ENCODE measurements around the gene MTUS2.
A peak's percentile ranks its signal among the peaks of the same experiment; 100 is the strongest.

Gene MTUS2

GRCh38 chr13:29452773-29453616 lies 632.9 kb downstream of the MTUS2 start:
- no peak for DNase-seq (ENCODE audit: low read depth in 2 of 2)

DNA sequence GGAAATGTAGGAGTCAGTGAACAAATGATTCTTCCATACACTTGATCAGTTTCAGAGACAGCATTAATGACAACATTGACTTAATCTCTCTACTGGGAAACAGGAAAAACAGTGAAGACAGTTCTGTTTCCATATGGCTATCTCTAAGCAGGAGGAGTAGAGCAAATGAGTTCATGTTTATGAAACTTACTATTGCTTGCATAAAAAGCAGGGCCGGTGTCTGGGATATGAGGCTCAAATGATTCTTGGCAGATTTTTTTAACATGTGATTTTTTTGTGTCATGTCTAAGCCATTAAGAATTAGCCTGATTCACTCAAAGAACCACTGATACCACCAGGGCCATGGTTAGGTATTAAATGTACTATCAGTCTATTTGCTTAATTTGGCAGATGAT lies 633.5 kb downstream of the MTUS2 start:
- no peak for DNase-seq (ENCODE audit: low read depth in 2 of 2)

DNA sequence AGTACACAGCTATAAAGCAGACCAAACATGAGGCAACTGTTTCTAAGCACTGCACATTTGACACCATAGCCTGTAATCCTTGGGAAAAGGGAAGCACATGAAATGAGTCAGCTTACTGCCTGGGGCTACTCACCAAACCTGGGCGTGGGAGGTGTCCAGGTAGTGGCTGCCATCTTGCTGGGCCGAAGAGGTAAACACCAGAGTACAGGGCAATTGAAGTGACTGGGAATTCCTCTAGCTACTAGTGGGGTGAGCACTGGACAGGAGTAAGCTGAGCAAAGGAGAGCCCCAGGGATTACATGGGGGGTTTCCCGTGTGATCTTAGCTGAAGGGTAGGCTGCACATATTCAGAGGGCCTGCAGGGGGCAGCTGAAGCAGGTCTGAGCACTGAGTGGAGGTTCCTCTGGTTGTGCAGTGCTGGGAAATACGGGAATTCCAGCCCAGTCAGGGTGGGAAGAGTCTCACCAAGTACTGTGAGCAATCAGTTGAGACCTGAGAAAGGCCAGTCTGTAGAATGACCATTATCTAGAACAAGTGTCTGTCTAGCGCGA lies 634.9 kb downstream of the MTUS2 start:
- DNase-seq (ENCODE audit: low read depth in 2 of 2), result no peak

DNA sequence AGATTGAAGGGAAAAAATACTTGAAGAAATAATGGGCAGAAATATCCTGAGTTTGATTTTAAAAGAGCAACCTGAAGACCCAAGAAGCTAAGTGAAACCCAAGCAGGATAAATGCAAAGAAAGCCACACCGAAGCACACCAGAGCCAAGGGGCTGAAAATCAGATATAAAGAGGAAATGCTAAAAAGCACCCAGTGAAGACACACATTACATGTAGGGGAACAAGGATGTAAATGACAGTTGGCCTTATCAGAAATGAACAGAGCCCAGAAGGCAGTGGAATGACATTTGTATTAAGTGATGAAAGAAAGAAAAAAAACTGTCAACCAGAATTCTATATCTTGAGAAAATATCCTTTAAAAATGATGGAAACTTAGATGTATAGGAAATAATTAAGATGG lies 636.3 kb downstream of the MTUS2 start:
- no peak for DNase-seq (ENCODE audit: low read depth in 2 of 2)

DNA sequence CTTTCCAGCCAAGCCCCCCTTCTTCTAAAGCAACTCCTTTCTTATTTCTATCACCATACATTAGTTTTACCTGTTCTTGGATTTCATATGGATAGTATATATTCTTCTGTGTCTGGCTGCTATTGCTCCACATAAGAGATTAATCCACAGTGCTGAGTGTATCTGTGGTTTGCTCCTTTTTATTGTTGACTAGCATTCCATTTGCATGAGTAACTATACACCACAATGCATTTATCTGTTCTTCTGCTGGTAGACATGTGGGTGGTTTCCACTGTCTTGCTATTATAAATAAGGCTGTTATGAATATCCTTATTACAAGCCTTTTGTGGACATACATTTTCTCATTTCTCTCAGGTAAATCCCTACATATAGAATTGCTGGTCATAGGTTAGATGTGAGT lies 637.2 kb downstream of the MTUS2 start:
- no peak for DNase-seq (ENCODE audit: low read depth in 2 of 2)

- no peak for DNase-seq (ENCODE audit: low read depth in 2 of 2)
These were observed 638.3 kb downstream of the MTUS2 start for GRCh38 chr13:29458419-29458818.

DNA sequence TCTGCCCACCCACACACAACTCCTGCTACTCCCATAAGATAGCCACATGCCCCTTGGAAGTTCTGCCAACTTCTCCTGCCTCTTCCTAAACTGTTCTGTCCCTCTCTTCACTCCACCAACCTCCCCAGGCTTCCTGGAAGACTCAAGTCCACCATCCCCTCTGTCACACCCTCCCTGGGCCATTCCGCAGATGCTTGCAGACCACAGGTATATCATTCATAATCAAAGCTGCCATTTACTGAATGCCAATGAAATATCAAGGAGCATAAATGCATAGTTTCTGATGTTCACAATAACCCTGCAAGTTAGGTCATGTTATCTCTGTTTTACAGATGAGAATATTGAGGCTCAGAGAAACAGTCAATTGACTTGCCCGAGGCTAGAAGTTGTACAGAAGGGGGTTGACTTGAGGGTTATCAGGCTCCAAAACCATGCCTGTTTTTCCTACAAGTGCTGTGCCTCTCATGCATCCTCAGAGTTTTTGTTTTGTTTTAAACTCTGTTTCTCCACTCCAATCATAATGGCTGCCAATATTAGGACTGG lies 639.7 kb downstream of the MTUS2 start:
- DNase-seq (ENCODE audit: low read depth in 2 of 2), result no peak

GRCh38 chr13:29464105-29464679 lies 644.1 kb downstream of the MTUS2 start:
- DNase-seq (ENCODE audit: low read depth in 2 of 2), result no peak

GRCh38 chr13:29465741-29466293 lies 645.7 kb downstream of the MTUS2 start:
- no peak for DNase-seq (ENCODE audit: low read depth in 2 of 2)

GRCh38 chr13:29471551-29471950 lies 651.4 kb downstream of the MTUS2 start:
- no peak for DNase-seq (ENCODE audit: low read depth in 2 of 2)

GRCh38 chr13:29472332-29472961 lies 652.3 kb downstream of the MTUS2 start:
- DNase-seq (ENCODE audit: low read depth in 2 of 2), result peak in 1 of 2 donors; percentile 9

GRCh38 chr13:29473166-29473565 lies 653.0 kb downstream of the MTUS2 start:
- no peak for DNase-seq (ENCODE audit: low read depth in 2 of 2)

GRCh38 chr13:29474991-29475390 lies 654.9 kb downstream of the MTUS2 start:
- DNase-seq (ENCODE audit: low read depth in 2 of 2), result no peak

GRCh38 chr13:29476046-29476445 lies 655.9 kb downstream of the MTUS2 start:
- no peak for DNase-seq (ENCODE audit: low read depth in 2 of 2)

GRCh38 chr13:29479716-29480492 lies 659.8 kb downstream of the MTUS2 start:
- DNase-seq (ENCODE audit: low read depth in 2 of 2), result no peak

DNA sequence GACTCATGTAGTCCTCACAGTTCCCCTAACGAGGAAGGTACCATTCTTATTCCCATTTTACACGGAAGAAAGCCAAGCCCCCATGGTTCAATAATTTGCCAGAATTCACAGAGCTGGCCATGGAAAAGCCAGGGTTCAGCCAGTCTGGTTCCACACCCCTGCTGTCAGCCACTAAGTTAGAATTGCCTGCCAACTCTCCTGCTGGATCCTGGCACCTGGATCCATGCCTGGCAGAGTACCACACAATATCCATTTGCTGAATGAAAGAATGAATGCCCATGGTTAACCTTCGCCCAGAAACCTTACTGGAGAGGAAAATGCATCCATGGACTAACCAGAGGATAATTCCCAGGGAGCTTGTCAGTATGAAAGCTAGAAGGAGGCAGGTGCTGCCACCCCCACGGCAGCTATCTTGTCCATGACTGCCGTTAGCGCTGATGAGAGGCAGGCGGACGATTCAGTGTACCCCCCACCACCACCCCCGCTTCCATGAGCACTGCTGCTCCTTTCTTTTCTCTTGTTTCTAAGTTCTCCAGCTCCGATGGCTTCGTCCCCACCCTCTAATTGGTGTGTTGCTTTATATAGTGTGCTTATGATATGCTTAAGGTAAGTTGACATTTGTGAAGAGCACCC lies 660.9 kb downstream of the MTUS2 start:
- no peak for DNase-seq (ENCODE audit: low read depth in 2 of 2)

- DNase-seq (ENCODE audit: low read depth in 2 of 2), result no peak
These were observed 661.5 kb downstream of the MTUS2 start for GRCh38 chr13:29481603-29482002.

GRCh38 chr13:29482504-29482903 lies 662.4 kb downstream of the MTUS2 start:
- DNase-seq (ENCODE audit: low read depth in 2 of 2), result no peak

DNA sequence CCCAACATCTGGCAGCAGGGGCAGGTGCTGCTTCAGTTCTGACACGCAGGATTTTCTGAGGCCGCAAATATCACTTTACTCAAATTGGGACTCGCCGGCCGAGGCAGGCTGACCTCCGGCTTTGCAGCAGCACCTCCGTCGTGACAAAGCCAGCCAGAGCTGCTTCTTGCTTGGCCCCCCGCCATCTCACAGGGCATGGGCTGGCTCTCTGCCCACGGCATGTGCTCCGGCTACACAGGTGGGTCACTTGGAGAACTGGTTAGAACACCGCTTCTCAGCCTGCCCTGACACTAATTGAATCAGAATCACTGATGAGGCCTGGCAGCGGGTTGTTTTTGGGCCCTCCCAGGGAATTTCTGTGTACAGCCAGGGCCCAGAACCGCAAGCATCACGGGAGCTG lies 663.1 kb downstream of the MTUS2 start:
- no peak for DNase-seq (ENCODE audit: low read depth in 2 of 2)

GRCh38 chr13:29483623-29484022 lies 663.5 kb downstream of the MTUS2 start:
- DNase-seq (ENCODE audit: low read depth in 2 of 2), result no peak

GRCh38 chr13:29484236-29484635 lies 664.1 kb downstream of the MTUS2 start:
- no peak for DNase-seq (ENCODE audit: low read depth in 2 of 2)

All from stimulated activated CD8-positive, alpha-beta memory T cell treated with anti-CD3 and anti-CD28 coated beads, Interleukin-7, amount 100 ng/mL, for 1 hour (primary cell).